ENCODE data around the gene CIITA. TPM values are rescaled to one million over a fixed set of nuclear protein-coding genes. Genes with fewer than 3 reads are reported as not detected.

Gene CIITA
- total RNA-seq, 1 experiment from 2014 or later, result not detected

GRCh38 chr16:10981697-10982216 is 104.8 kb downstream of the CIITA start:
- Histone ChIP-seq H3K4ac (ENCODE audit: low read depth, low read length) (no peak overlapping the region), H3K56ac (ENCODE audit: insufficient read length, low read depth, low read length) (no peak overlapping the region), H3K4me2 (ENCODE audit: insufficient read depth, insufficient read length, low read length) (no peak overlapping the region), H2BK5ac (ENCODE audit: insufficient read length, low read length) (no peak overlapping the region), H2AFZ (ENCODE audit: low read length) (no peak overlapping the region), H2BK120ac (ENCODE audit: low read depth, low read length, poor library complexity, severe bottlenecking) (no peak overlapping the region), H3K9ac (ENCODE audit: extremely low read depth, insufficient read length, low read length) (no peak overlapping the region), H3K18ac (ENCODE audit: insufficient read length, low read depth, low read length) (no peak overlapping the region), H3K79me1 (ENCODE audit: insufficient read depth, low read depth, low read length, poor library complexity, severe bottlenecking) (no peaks in the 10 kb centered on the region), H4K91ac (ENCODE audit: insufficient read length, low read depth, low read length) (no peak overlapping the region), H2BK12ac (ENCODE audit: insufficient read length, low read depth, low read length) (no peak overlapping the region), H3T11ph (ENCODE audit: low read length) (no peak overlapping the region), H4K20me1 (ENCODE audit: control insufficient read depth, insufficient read depth, insufficient read length) (no peaks in the 10 kb centered on the region), H3K23ac (ENCODE audit: insufficient read length, low read depth, low read length) (no peak overlapping the region), H2BK20ac (ENCODE audit: low read depth, low read length, poor library complexity, severe bottlenecking) (no peak overlapping the region), H3K23me2 (ENCODE audit: insufficient read length, low read depth, low read length, poor library complexity, severe bottlenecking) (no peaks in the 10 kb centered on the region), H2BK15ac (ENCODE audit: low read depth, low read length) (no peak overlapping the region), H4K5ac (ENCODE audit: insufficient read length, low read depth, low read length) (no peak overlapping the region), H3K27me3 (ENCODE audit: insufficient read depth, low read length) (no peaks in the 10 kb centered on the region), H3K9me3 (ENCODE audit: control insufficient read depth, low read depth, low read length) (no peaks in the 10 kb centered on the region), H4K8ac (replicated peaks; ENCODE audit: insufficient read length, low read depth, low read length) (no peak overlapping the region), H3K79me2 (ENCODE audit: insufficient read depth, low read length) (no peaks in the 10 kb centered on the region), H3K4me1 (ENCODE audit: insufficient read depth, low read length) (no peaks in the 10 kb centered on the region), H3K14ac (ENCODE audit: insufficient read depth, low read length) (no peak overlapping the region; the same call in 1 of the 2 replicates), H3K27ac (ENCODE audit: insufficient read length, low read depth, low read length) (no peak overlapping the region), H2AK5ac (ENCODE audit: insufficient read length, low read length) (no peak overlapping the region)
- Mint-ChIP-seq H3K36me3 (ENCODE audit: insufficient read depth in 1 of 3, low read depth in 3 of 3) (peaks cover 0 to 12% (median 0%) of the 10 kb centered on the region in 3 experiments; a peak in 3 of 7 replicates), H3K4me1 (peaks cover 9 to 29% of the 10 kb centered on the region in 2 experiments), H3K27me3 (ENCODE audit: low read depth) (no peaks in the 10 kb centered on the region), H3K9me3 (no peaks in the 10 kb centered on the region), H3K4me3 (no peak overlapping the region), H3K27ac (no peak overlapping the region)
- WGBS (ENCODE audit: extremely low coverage, insufficient read length, low lambda C conversion rate), result no CpG with 5 or more reads among the region's 4 CpGs
- peak; percentile 70 for DNase-seq
- TF ChIP-seq CTCF (conservative IDR thresholded peaks at IDR 0.05), result peak; percentile 75
